Medulla oblongata (tissue), 1 donor: Measurements from ENCODE around the gene LCT.
"Not testable (repeated sequence)": the region's sequence is repeated elsewhere in the genome, so short reads cannot be mapped to it uniquely, and the experiment has no call there.

ENCODE experiments used
- DNase-seq: peaks from one replicate; pipeline ENCODE4 v3.0.0-alpha.2; 2015; ENCODE audit errors: extremely low spot score

The LCT gene

DNA sequence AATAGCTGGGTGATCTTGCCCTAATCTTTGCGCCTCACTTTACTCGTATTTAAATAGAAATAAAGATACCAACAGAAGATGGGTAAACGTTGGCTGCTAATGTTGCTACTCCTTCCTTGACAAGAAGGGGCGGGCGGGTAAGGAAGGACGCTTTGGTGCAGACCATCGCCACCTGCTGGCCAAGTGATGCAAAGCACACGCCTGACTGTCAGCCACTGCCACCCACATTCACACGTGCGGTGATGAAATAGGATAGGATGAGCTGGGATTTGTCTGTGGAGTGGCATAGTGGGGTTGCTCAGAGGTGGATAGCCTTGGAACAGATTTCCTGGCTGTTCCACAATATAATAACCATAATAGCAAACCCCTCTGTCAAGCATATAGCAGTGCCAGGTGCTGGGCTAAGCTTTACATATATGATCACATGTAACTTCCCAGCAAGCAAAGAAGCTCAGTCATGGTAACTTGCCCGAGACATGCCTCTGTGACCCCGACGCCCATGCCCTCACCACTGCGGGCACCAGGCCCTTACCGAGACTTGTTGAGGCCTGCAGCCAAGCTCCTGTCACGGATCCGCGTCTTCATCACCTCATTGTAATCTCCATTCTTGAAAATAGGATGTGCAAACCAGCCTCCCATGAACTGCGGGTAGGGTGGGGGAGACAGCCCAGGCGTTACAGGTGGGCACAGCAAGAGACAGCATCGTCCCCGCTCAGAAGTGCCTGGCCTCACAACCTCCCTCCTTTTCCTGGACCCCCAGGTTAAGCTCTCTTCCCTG, 39.3 kb downstream of the LCT start:
- peak; percentile 57 for DNase-seq

DNA sequence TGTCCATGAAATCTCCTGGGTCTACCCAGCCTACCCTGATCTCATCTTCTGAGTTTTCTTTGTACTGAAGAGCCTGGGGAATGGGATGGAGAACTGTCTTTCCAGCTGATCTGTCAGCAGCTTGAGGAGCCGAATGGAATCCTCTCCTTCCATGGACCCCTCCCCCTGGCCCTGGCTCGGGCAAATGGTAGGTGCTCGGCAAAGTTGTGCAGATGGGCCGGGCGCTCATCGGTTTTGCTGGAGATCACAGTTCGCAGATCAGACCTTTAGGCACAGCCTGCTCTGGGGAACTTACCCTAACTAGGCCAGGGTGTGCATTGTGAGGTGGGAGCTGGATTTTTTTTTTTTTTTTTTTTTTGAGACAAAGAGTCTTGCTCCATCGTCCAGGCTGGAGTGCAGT, 40.4 kb downstream of the LCT start:
- DNase-seq: no peak

DNA sequence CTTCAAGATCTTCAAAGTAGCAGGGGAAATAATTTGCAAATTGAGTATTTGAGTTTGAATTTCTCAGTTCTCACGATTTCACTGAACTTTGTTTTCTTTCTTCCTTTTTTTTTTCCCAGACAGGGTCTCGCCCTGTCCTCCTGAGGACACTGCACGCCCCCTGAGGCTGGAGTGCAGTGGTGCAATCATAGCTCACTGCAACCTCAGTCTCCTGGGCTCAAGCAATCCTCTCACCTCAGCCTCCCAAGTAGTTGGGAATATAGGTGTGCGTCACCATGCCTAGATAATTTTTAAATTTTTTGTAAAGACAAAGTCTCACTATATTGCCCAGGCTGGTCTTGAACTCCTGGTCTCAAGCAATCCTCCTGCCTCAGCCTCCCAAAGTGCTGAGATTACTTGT, 41.3 kb downstream of the LCT start:
- not testable (repeated sequence) for DNase-seq

DNA sequence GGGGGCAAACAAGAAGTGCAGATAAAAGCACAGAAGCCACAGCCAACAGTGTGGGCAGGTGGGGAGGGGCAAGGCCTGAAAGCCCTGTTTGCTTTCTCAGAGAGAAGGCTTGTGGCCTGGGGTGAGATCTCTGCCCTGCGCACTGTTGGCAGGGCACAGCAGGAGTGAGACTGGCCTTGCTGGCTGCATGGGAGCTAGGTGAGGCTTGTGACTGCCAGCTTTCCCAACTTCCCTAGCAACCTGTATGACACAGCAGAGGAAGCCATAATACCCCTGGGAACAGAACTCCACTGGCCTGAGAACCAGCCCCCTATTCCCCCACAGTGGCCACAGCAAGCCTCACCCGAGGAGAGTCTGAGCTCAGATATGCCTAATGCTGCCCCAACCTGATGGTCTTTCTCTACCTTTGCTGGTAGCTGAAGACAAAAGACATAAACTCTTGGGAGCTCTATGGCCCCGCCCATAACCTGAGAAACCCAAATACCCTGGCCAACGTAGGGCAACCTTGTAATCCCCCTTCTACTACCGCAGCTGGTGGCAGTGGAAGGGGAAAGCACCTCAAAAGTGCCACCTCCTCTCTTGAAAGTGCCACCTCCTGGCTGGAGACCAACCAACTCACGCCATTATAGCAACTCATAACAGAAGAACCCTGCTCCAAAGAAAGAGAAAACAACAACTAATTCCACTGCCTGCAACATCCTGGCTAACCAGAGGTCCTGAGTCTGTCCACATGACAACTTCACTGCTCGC, 44.4 kb downstream of the LCT start:
- no peak for DNase-seq

DNA sequence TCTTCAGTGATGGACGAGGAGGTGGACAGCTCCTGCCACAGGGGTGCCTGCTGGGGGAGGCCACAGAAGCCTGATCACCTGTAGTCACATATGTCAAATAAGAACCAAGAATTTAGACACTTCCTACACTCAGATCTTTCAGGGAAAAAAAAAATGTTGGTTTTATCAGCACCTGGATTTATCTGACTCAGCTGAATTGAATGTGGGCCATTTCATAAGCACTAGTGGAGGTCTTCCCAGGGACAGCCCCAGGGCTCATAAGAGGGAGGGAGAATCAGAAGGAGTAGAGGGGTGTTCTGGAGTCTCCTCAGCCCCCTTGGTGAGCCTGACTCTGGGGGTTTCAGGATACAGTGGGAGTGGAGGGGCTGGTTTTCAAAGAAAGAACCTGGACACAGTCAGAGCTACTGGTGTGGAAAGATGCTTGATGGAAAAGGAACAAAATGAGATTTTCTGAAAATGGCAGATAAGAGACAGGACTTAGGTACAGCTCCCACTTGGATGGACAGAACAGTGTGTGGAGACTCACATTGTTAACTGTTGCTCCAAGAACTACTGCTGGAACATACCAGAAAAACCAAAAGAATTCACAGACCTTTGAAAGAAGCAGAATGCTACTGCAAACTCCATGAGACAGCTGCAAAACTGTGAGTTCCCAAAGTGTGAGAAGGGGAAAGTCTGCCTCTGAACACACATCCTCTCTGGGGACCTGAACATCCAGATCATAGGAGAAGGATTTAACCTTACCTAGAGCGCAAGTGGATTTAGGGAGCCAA, 45.4 kb downstream of the LCT start:
- no peak for DNase-seq

DNA sequence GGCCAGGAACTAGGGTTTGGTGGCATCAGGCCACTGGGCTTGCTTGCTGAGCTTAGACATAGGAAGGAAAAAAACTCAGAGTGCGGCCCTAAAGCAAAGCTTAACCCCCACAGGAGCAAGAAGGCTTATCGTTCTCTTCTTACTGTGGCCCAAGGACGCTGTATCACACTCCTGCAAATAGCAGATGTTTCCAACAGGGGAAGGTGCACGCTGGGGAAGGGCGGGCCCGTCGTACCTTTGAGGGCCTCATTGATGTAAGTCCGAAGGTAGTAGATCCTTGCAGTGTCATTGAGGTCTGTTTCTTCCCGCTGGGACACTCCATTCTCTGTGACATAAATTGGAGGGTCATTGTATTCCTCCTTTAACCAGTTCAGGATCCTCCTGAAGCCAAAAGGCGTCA, 46.6 kb downstream of the LCT start:
- no peak for DNase-seq

DNA sequence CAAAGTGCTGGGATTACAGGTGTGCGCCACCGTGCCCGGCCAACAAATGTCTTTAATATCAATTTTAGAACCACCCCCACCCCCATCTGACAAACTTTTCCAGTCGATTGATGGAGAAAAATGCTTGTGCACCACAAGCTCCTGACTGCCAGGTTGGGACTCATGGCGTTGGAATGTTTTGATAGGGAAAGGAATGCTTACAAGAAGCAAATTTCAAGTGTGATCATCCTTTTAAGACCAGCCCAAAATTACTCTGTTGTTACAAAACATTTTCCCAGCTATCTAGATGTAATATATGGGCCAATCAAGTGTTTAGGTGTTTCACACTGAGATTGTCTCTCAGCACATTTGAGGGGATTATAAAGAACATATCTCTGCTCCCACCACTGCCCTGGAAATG, 50.2 kb downstream of the LCT start:
- DNase-seq: no peak

DNA sequence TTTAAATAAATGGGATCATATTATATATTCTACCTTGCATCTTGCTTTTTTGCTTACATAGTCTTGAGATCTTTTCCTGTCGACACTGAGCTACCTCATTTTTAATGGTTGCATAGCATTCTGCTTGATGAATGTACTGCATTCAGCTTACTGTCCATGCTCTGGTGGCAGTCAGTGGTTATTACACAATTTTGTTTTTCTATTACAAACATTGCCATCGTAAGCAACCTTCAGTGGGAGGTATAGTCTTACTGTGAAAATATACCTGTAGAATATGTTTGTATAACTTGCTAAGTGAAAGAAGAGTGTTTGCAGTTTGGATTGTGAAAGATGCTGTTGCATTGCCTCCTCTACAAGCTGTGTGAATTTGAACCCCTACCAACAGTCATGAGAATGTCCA, 52.0 kb downstream of the LCT start:
- no peak for DNase-seq

DNA sequence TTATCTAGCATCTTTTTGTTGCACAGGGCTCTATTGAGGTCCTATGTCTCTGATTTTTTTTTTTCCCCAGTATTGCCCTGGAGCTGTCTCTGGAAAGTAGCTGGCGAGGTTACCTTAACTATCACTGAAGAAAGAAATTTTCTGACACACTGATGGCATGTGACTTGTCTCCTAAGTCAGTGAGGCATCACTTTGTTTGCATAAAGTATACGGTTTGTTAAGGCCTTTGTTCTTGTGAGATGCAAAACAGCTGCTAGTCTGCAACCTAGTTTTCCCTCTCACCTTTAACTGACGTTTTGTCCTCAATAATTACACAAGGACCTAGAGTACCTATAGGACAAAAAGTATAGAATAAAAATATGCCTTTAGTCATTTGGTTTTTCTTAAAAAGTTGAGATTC, 53.5 kb downstream of the LCT start:
- no peak for DNase-seq

DNA sequence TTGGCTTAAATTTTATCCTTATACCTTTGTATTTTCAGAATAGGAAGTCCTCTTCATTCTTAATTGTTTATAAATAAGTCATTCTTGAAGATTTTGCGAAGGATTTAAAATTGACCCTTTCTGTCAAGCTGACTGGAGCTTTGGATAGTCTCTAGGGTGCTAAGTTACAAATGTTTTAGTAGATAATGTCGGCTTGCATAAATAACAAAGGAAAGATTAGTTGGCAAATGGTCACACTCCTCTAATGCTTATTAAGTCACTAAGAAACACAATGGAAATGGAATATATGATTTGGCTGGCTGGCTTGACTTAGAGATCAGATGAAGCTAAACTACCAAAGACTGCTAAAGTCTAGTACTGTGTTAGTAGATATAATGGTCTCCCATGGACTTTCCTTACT, 54.8 kb downstream of the LCT start:
- no peak for DNase-seq

DNA sequence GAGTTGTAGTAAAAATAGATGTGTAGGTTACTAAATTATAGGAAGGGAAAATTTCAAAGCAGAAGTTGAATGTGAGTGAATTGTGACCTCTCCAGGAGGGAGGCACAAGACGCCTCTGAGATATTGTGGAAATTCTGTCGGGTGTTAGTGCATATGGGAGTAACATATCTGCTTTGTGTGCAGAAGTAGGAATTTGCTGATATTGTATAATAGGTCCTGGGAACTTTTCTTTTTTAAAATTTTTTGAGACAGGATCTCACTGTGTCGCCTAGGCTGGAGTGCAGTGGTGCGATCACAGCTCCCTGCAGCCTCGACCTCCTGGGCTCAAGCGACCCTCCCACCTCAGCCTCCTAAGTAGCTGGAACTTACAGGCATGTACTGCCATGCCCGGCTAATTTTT, 60.6 kb downstream of the LCT start:
- no peak for DNase-seq

DNA sequence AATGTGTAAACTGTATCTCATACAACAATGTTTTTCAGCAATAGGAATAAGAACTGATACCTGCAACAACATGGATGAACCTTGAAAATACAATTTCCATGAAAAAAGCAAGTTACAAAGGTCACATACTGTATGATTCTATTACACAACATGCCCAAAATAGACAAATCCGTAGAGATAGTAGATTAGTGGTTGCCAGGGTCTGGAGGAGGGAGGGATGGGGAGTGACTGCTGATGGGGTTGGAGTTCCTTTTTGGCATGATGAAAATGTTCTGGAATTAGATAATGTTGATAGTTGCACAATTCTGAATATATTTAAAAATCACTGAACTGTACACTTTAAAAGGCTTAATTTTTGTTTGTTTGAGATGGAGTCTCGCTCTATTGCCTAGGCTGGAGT, 61.6 kb downstream of the LCT start:
- no peak for DNase-seq

DNA sequence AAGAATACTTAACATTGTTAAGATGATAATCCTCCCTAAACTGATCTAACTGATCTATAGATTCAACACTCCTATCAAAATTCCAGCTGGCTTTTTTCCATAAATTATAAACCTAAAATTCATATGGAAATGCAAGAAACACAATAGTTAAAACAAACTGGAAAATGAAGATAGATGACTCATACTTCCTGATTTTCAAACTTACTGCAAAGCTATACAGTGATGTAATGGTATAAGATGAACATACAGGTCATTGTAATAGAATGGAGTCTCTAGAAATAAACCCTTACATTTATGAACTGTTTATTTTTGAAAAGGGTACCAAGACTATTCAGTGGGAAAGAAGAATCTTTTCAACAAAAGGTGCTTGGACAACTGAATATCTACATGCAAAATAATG, 63.1 kb downstream of the LCT start:
- DNase-seq: no peak

DNA sequence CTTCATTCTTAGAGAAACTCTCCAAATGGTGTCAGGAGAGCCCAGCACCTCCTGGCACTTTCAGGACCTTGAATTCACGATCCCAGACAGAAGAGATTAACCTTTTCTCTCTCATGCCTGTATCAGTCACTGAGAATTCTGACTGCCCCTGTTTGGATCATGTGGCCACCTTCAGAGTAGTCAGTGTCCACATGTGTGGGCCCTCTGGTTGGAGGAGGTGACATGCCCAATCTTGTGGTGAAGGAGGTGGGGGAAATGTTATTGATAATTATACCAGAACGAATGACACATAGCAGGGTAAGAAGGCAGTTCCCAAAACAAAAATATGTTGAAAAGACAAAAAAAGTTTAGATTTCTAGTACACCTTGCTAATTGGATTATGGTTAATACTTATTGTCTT, 63.7 kb downstream of the LCT start:
- no peak for DNase-seq

DNA sequence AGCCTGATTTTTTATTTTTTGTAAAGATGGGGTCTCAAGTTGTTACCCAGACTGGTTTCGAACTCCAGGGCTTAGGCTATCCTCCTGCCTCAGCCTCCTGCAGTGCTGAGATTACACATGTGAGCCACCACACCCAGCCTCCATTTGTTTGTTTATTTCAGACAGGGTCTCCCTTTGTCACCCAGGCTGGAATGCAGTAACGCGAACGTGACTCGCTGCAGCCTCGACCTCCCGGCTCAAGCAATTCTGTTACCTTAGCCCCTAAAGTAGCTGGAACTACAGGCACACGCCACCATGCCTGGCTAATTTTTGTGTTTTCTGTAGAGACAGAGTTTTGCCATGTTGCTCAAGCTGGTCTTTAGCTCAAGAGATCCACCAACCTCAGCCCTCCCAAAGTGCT, 68.1 kb downstream of the LCT start:
- no peak for DNase-seq

DNA sequence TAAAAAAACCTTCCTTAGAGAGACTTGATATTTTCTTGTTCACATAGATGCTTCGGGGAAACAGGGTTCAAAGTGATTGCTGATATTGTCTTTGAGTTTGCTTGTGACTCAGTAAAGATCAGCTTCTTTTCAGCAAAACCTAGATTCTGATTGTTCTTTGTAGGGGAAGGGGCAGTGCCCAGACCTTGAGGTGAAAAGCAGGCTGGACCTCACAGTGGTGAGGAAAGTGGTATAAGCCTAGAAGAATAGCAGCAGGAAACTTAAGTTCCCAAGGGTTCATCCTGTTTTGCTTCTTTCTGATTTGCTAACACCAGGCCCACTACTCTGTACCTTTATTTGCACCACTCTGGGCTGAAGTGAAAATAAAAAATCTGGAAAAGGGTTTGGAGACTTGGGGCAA, 74.5 kb downstream of the LCT start:
- DNase-seq: no peak

DNA sequence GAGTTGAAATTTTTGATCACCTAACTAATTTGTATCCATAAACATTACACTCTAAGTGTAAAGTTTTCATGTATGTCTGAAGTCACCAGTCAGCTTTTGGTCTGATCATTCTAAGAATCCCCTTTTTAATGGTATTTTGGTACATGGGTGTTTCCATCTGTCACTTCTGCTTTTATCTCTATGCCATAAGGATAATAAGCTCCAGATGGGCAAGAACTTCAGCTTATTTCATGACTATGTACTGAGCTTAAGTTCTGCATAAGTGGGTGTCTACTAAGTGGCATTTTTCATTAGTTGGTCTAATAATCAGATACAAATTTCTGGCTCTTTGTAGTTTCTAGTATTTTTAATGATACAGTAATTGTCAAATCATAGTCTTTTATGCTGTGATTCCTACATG, 75.0 kb downstream of the LCT start:
- DNase-seq: no peak

DNA sequence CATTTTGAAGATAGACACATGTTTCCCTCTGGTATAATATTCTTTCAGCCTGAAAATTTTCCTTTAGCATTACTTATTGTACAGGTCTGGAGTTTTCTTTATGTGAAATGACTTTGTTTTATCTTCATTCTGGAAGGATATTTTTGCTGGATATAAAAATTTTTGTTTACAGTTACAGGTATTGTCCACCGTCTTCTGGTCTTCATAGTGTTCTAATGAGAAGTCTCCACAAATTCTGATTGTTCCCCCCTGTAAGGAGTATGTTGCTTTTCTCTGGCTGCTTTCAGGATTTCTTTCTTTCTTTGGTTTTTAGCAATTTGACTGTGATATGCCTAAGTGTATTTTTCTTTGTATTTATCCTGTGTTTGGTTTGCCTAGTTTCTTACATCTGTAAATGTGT, 80.3 kb downstream of the LCT start:
- DNase-seq: no peak

DNA sequence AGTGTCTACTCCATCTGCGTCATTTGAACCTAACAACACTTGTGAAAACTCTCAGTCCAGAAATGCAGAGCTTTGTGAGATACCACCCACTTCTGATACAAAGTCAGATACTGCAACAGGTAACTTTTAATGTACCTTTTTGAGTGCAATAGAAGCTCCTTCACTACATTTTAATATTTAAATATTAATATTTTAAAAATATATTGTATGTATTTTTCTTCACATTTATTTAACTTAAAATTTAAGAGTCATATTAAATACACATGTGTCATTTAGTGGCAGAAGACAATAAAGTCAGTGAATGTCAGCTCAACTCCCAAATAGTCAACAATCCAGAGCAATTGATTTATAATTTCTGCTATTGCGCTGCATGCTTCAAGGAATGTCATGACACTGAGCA, 81.4 kb downstream of the LCT start:
- no peak for DNase-seq

DNA sequence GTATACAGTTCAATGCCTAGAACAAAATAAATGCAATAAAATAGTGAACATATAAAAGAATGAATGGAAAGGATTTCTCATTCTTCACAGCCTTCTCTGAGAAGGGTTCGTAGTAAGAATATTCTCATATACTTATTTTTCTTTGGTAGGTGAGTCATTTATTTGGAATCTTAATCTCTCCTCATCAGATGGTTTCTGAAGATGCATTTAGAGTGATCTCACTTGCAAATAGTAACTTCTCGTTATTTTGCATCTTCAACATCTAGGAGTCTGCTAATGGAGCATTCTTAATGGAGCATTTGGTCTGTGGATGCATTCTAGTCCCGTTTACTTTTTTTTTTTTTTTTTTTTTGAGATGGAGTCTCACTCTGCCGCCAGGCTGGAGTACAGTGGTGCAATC, 91.4 kb downstream of the LCT start:
- no peak for DNase-seq

DNA sequence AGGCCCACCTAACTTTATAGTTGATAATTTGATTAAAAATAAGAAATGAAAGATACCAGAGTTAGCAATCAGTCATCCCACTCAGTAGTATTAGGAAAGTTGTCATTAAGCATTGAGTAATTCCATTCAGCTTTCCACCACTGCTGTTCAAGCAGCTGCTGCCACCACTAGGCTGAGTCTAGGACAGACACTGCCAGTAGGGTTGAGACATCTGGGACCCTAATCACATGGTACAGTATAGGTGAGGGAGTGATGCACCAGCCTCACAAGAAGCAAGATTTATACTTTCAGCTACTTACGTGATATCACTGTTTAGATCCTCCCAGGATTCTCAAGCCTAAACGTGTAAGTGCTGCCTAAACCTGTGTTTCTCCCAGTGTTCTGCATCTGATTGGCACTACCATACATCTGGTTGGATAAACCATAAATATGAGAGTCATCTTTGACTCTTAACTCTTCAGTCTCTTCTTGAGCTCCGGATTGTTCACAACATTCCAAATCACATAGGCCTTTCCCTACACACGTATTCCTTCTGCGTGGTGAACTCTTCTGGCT, 92.1 kb downstream of the LCT start:
- DNase-seq: no peak

DNA sequence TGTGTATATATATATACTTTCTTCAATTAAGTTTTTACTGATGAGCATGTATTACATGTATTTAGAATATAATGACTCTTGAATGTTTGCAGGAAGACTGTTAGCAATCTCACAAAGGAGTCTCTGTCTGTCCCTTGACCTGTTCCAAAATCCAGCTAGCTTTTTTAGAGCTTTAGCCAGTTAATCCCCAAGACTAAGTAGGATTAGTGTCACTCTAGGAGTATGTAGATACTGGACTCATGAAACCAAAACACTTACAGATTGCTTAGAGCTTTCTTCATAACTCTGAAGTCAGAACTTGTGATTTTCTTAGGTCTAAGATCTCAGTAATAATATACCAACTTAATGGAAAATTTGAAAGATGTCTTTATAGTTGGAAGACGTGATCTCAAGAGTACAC, 93.1 kb downstream of the LCT start:
- no peak for DNase-seq
